ENCODE results near the gene OPRL1. TPM values are rescaled to one million over a fixed set of nuclear protein-coding genes. Genes with fewer than 3 reads are reported as not detected.

The OPRL1 gene
- polyA plus RNA-seq, 3 donors, result 7.0 to 9.0 (median 8.8) TPM

DNA sequence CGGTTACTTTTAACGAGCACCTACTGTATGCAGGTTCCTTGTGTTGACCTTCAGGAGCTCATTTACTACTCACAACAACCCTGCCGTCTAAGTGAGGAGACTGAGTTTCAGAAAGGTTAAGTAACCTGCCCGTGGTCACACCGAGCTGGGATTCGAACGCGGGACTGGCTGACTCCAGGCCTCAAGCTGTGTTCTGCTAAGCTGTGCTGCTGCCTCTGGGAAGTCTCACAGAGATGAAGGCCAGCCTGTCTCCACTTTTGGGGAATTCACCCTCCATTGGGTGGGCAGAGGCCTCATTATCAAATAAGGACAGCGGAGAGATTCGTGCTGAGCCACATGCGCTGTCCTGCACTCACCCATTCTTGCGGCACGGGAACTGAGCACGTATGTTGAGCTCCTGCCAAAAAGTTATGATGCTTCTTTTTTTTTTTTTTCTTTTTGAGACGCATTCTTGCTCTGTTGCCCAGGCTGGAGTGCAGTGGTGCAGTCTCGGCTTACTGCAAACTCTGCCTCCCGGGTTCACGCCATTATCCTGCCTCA lies 58.5 kb downstream of the OPRL1 start:
- H3K4me2 ChIP-seq (replicated peaks; ENCODE audit: extremely low read depth, low read length, poor library complexity, severe bottlenecking), result no peak overlapping the region
- no peak overlapping the region for H3K9ac ChIP-seq (ENCODE audit: insufficient read depth, low read length, poor library complexity, severe bottlenecking)
- H3K27ac ChIP-seq (ENCODE audit: low read depth in 1 of 2, low read length in 2 of 2), result no peak overlapping the region
- H3K36me3 ChIP-seq (replicated peaks in 1 of 2; ENCODE audit: control insufficient read depth in 1 of 2, insufficient read depth in 2 of 2, low read length in 2 of 2), result no peaks in the 10 kb centered on the region
- no peaks in the 10 kb centered on the region for H3K4me1 ChIP-seq (ENCODE audit: control insufficient read depth in 1 of 2, insufficient read depth in 2 of 2, low read length in 2 of 2)
- TF ChIP-seq, protein P1, sequence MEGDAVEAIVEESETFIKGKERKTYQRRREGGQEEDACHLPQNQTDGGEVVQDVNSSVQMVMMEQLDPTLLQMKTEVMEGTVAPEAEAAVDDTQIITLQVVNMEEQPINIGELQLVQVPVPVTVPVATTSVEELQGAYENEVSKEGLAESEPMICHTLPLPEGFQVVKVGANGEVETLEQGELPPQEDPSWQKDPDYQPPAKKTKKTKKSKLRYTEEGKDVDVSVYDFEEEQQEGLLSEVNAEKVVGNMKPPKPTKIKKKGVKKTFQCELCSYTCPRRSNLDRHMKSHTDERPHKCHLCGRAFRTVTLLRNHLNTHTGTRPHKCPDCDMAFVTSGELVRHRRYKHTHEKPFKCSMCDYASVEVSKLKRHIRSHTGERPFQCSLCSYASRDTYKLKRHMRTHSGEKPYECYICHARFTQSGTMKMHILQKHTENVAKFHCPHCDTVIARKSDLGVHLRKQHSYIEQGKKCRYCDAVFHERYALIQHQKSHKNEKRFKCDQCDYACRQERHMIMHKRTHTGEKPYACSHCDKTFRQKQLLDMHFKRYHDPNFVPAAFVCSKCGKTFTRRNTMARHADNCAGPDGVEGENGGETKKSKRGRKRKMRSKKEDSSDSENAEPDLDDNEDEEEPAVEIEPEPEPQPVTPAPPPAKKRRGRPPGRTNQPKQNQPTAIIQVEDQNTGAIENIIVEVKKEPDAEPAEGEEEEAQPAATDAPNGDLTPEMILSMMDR (IDR thresholded peaks at IDR 0.05), result no peak
- peaks cover 3 to 9% (median 6%) of the 10 kb centered on the region in 3 donors for H3K27me3 Mint-ChIP-seq (ENCODE audit: low read depth in 3 of 3)
- WGBS (ENCODE audit: insufficient coverage), result 97% methylated on average over 14 of the region's 18 CpGs
- no peaks in the 10 kb centered on the region for H3K9me3 ChIP-seq (replicated peaks in 1 of 2; ENCODE audit: control insufficient read depth in 1 of 2, insufficient read depth in 1 of 2, low read length in 2 of 2)
- no peaks in the 10 kb centered on the region for H3K79me2 ChIP-seq (ENCODE audit: insufficient read depth, low read length)
- H3K9me3 Mint-ChIP-seq, result peaks cover 0 to 5% (median 0%) of the 10 kb centered on the region in 7 donors
- H3K4me3 ChIP-seq (replicated peaks in 1 of 3; ENCODE audit: low read depth in 2 of 3, low read length in 3 of 3), result no peak overlapping the region
- intact Hi-C loops (cut with micrococcal nuclease), result no loop called here
- H3K4me1 Mint-ChIP-seq, result no peaks in the 10 kb centered on the region
- no peak overlapping the region for H2AFZ ChIP-seq (ENCODE audit: insufficient read depth, low read depth, low read length, poor library complexity, severe bottlenecking)
- H3K36me3 Mint-ChIP-seq, result no peaks in the 10 kb centered on the region
- H4K20me1 ChIP-seq (ENCODE audit: insufficient read depth, low read length), result no peaks in the 10 kb centered on the region
- no peak overlapping the region for H3K4me3 Mint-ChIP-seq
- no peak for DNase-seq
- H3K27ac Mint-ChIP-seq, result no peak overlapping the region
- no peaks in the 10 kb centered on the region for H3K27me3 ChIP-seq (ENCODE audit: control insufficient read depth in 2 of 2, insufficient read depth in 2 of 2, low read length in 2 of 2)

DNA sequence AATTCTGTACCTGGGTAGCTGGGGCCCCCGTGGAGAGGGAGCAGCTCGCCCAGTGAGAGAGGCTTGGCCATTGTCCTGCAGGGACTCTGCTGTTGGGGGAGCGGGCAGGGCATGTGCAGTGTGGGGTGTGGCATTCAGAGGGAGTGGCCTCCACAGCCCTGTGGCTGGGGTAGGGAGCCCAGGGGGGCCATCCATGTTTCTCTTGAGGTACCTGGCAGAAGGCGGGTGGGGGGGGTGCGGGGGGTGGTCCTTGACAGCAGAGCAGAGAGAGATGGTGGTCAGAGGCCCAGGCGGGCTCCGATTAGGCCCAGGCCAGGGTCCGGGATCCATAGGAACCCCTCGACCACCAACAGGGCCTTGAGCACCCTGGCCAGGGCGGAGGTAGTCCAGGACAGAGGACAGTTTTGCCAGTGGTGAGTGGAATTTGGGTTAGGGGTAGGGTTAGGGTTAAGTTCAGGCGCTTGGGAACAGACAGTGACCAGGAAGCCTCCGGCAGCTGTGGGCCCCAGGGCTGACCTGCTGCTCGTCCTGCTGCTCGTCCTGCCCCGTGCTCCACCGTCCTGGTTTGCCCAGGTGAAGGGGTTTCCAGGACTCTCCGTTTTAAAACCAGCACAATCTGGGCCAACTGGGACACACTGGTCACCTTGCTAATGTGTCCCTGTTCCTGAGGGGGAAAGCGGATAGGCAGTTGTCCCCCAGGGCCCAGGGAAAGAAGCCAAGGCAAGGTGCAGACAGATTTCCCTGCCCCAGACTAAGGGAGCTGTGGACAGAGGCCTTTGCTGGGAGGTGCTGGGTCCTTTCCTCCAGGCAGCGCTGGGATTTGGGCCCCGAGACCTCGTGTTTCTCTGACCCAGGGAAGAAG lies 59.5 kb downstream of the OPRL1 start:
- H3K4me2 ChIP-seq (replicated peaks; ENCODE audit: extremely low read depth, low read length, poor library complexity, severe bottlenecking), result no peak overlapping the region
- no peak overlapping the region for H3K27ac ChIP-seq (ENCODE audit: low read depth in 1 of 2, low read length in 2 of 2)
- no peak overlapping the region for H3K4me3 ChIP-seq (replicated peaks in 1 of 3; ENCODE audit: low read depth in 2 of 3, low read length in 3 of 3)
- H3K79me2 ChIP-seq (ENCODE audit: insufficient read depth, low read length), result no peaks in the 10 kb centered on the region
- no peak overlapping the region for H3K9ac ChIP-seq (ENCODE audit: insufficient read depth, low read length, poor library complexity, severe bottlenecking)
- DNase-seq, result no peak
- Mint-ChIP-seq H3K4me3 (no peak overlapping the region), H3K9me3 (peaks cover 0 to 7% (median 3%) of the 10 kb centered on the region in 7 donors), H3K36me3 (no peaks in the 10 kb centered on the region), H3K27ac (no peak overlapping the region), H3K4me1 (no peaks in the 10 kb centered on the region), H3K27me3 (ENCODE audit: low read depth in 3 of 3) (peaks cover 3 to 9% (median 6%) of the 10 kb centered on the region in 3 donors)
- peaks cover 3 to 8% of the 10 kb centered on the region in 2 donors for H3K9me3 ChIP-seq (replicated peaks in 1 of 2; ENCODE audit: control insufficient read depth in 1 of 2, insufficient read depth in 1 of 2, low read length in 2 of 2)
- H3K27me3 ChIP-seq (ENCODE audit: control insufficient read depth in 2 of 2, insufficient read depth in 2 of 2, low read length in 2 of 2), result no peaks in the 10 kb centered on the region
- TF ChIP-seq, protein P1 (IDR thresholded peaks at IDR 0.05), result no peak
- H2AFZ ChIP-seq (ENCODE audit: insufficient read depth, low read depth, low read length, poor library complexity, severe bottlenecking), result no peak overlapping the region
- intact Hi-C loops (cut with micrococcal nuclease), result no loop called here
- H3K4me1 ChIP-seq (ENCODE audit: control insufficient read depth in 1 of 2, insufficient read depth in 2 of 2, low read length in 2 of 2), result no peaks in the 10 kb centered on the region
- 93% methylated on average over 18 of the region's 21 CpGs for WGBS (ENCODE audit: insufficient coverage)
- no peaks in the 10 kb centered on the region for H3K36me3 ChIP-seq (replicated peaks in 1 of 2; ENCODE audit: control insufficient read depth in 1 of 2, insufficient read depth in 2 of 2, low read length in 2 of 2)
- no peaks in the 10 kb centered on the region for H4K20me1 ChIP-seq (ENCODE audit: insufficient read depth, low read length)

Measured in CD14-positive monocyte (primary cell).